ENCODE results near the gene CDH10. TPM values are rescaled to one million over a fixed set of nuclear protein-coding genes. Genes with fewer than 3 reads are reported as not detected.

The CDH10 gene
- under 0.01 TPM in 1 of 2 replicates, not detected in the other for total RNA-seq

GRCh38 chr5:24644761-24645160 lies at the start of gene CDH10:
Gene CDH10, minus strand, starts transcription at chr5:24644978. Its CDS starts 51,488 bp downstream, at chr5:24593490.

